NCI-H345 treated with DMSO at 0.1 percent for 48 hours (cell line): Measurements from ENCODE around the gene NAT8.
"Not testable (repeated sequence)": the region's sequence is repeated elsewhere in the genome, so short reads cannot be mapped to it uniquely, and the experiment has no call there.

Experiments
- DNase-seq: peaks from one replicate; lab custom pipeline; 2025; ENCODE audit not compliant: unreplicated experiment; lab: John Stamatoyannopoulos, UW

The NAT8 gene

GRCh38 chr2:73638429-73638828 is 3.8 kb downstream of the NAT8 start:
- no peak for DNase-seq

GRCh38 chr2:73636977-73637376 is 5.2 kb downstream of the NAT8 start:
- not testable (repeated sequence) for DNase-seq

GRCh38 chr2:73630662-73631266 is 11.5 kb downstream of the NAT8 start:
- DNase-seq: not testable (repeated sequence)

- DNase-seq: not testable (repeated sequence)
Measured at GRCh38 chr2:73628493-73628892, 13.7 kb downstream of the NAT8 start.

GRCh38 chr2:73626237-73626636 is 16.0 kb downstream of the NAT8 start:
- not testable (repeated sequence) for DNase-seq

GRCh38 chr2:73624625-73625024 is 17.6 kb downstream of the NAT8 start:
- DNase-seq: not testable (repeated sequence)

GRCh38 chr2:73624036-73624435 is 18.2 kb downstream of the NAT8 start:
- DNase-seq: not testable (repeated sequence)

GRCh38 chr2:73619925-73620324 is 22.3 kb downstream of the NAT8 start:
- not testable (repeated sequence) for DNase-seq

- no peak for DNase-seq
Measured at GRCh38 chr2:73614997-73615396, 27.2 kb downstream of the NAT8 start.

GRCh38 chr2:73614105-73614504 is 28.1 kb downstream of the NAT8 start:
- no peak for DNase-seq

- DNase-seq: no peak
Measured at GRCh38 chr2:73611867-73612266, 30.4 kb downstream of the NAT8 start.

GRCh38 chr2:73611193-73611592 is 31.0 kb downstream of the NAT8 start:
- no peak for DNase-seq

GRCh38 chr2:73610111-73610510 is 32.1 kb downstream of the NAT8 start:
- no peak for DNase-seq

- DNase-seq: not testable (repeated sequence)
Measured at GRCh38 chr2:73604589-73604988, 37.6 kb downstream of the NAT8 start.

- DNase-seq: not testable (repeated sequence)
Measured at GRCh38 chr2:73603099-73603588, 39.1 kb downstream of the NAT8 start.

GRCh38 chr2:73601780-73602179 is 40.4 kb downstream of the NAT8 start:
- DNase-seq: no peak

GRCh38 chr2:73594251-73594650 is 48.0 kb downstream of the NAT8 start:
- no peak for DNase-seq

GRCh38 chr2:73593680-73594079 is 48.5 kb downstream of the NAT8 start:
- DNase-seq: no peak
